Measurements from ENCODE around the gene CHD6.

DNA sequence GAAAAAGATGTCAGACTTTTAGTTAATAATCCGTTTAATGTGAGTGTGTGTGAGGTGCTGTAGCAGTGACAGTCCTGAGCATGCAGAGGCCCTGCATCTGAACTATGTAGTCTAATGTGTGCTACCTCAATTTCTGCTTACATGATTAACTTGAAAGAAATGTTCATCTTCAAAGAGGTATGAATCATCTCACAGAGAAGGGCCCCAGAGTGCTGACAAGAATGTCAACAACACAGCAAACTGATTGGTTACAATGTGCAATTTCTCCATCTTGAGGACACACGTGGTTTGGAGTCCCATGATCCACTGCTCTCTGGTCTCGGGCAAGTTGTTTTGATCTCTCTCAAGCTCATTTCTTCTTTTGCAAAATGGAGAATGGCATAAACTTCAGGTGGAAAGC, 189.9 kb downstream of the CHD6 start:
- TF ChIP-seq TBL1XR1 (IDR thresholded peaks at IDR 0.05; ENCODE audit: borderline replicate concordance, low read length, partially characterized antibody) (no peak), SRF (IDR thresholded peaks at IDR 0.05; ENCODE audit: low read depth, low read length) (no peak), MEIS2 (CRISPR knock-in tag; IDR thresholded peaks at IDR 0.05) (no peak), SAFB2 (CRISPR knock-in tag; IDR thresholded peaks at IDR 0.05; ENCODE audit: borderline replicate concordance, low read depth) (no peak), NFATC3 (CRISPR knock-in tag; IDR thresholded peaks at IDR 0.05) (no peak), ZFAT (CRISPR knock-in tag; conservative IDR thresholded peaks at IDR 0.05) (no peak), NAIF1 (CRISPR knock-in tag; IDR thresholded peaks at IDR 0.05; ENCODE audit: borderline replicate concordance) (no peak), ATF3 (CRISPR knock-in tag; IDR thresholded peaks at IDR 0.05) (no peak; the same call in 1 of the 2 replicates), GABPA (IDR thresholded peaks at IDR 0.05; ENCODE audit: low read depth, low read length) (no peak), GABPA (CRISPR knock-in tag; IDR thresholded peaks at IDR 0.05; ENCODE audit: low read depth) (no peak)
- TF ChIP-seq, protein P1, sequence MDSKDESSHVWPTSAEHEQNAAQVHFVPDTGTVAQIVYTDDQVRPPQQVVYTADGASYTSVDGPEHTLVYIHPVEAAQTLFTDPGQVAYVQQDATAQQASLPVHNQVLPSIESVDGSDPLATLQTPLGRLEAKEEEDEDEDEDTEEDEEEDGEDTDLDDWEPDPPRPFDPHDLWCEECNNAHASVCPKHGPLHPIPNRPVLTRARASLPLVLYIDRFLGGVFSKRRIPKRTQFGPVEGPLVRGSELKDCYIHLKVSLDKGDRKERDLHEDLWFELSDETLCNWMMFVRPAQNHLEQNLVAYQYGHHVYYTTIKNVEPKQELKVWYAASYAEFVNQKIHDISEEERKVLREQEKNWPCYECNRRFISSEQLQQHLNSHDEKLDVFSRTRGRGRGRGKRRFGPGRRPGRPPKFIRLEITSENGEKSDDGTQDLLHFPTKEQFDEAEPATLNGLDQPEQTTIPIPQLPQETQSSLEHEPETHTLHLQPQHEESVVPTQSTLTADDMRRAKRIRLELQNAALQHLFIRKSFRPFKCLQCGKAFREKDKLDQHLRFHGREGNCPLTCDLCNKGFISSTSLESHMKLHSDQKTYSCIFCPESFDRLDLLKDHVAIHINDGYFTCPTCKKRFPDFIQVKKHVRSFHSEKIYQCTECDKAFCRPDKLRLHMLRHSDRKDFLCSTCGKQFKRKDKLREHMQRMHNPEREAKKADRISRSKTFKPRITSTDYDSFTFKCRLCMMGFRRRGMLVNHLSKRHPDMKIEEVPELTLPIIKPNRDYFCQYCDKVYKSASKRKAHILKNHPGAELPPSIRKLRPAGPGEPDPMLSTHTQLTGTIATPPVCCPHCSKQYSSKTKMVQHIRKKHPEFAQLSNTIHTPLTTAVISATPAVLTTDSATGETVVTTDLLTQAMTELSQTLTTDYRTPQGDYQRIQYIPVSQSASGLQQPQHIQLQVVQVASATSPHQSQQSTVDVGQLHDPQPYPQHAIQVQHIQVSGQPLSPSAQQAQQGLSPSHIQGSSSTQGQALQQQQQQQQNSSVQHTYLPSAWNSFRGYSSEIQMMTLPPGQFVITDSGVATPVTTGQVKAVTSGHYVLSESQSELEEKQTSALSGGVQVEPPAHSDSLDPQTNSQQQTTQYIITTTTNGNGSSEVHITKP (CRISPR knock-in tag; IDR thresholded peaks at IDR 0.05; ENCODE audit: low read depth): 0 out of 2 replicates have a peak, but pooled peaks have one; percentile 26
- TF ChIP-seq, protein P2, sequence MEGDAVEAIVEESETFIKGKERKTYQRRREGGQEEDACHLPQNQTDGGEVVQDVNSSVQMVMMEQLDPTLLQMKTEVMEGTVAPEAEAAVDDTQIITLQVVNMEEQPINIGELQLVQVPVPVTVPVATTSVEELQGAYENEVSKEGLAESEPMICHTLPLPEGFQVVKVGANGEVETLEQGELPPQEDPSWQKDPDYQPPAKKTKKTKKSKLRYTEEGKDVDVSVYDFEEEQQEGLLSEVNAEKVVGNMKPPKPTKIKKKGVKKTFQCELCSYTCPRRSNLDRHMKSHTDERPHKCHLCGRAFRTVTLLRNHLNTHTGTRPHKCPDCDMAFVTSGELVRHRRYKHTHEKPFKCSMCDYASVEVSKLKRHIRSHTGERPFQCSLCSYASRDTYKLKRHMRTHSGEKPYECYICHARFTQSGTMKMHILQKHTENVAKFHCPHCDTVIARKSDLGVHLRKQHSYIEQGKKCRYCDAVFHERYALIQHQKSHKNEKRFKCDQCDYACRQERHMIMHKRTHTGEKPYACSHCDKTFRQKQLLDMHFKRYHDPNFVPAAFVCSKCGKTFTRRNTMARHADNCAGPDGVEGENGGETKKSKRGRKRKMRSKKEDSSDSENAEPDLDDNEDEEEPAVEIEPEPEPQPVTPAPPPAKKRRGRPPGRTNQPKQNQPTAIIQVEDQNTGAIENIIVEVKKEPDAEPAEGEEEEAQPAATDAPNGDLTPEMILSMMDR (CRISPR knock-in tag; IDR thresholded peaks at IDR 0.05): no peak
- TF ChIP-seq, protein P3, sequence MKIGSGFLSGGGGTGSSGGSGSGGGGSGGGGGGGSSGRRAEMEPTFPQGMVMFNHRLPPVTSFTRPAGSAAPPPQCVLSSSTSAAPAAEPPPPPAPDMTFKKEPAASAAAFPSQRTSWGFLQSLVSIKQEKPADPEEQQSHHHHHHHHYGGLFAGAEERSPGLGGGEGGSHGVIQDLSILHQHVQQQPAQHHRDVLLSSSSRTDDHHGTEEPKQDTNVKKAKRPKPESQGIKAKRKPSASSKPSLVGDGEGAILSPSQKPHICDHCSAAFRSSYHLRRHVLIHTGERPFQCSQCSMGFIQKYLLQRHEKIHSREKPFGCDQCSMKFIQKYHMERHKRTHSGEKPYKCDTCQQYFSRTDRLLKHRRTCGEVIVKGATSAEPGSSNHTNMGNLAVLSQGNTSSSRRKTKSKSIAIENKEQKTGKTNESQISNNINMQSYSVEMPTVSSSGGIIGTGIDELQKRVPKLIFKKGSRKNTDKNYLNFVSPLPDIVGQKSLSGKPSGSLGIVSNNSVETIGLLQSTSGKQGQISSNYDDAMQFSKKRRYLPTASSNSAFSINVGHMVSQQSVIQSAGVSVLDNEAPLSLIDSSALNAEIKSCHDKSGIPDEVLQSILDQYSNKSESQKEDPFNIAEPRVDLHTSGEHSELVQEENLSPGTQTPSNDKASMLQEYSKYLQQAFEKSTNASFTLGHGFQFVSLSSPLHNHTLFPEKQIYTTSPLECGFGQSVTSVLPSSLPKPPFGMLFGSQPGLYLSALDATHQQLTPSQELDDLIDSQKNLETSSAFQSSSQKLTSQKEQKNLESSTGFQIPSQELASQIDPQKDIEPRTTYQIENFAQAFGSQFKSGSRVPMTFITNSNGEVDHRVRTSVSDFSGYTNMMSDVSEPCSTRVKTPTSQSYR (CRISPR knock-in tag; IDR thresholded peaks at IDR 0.05; ENCODE audit: borderline replicate concordance): no peak
- TF ChIP-seq, protein P4, sequence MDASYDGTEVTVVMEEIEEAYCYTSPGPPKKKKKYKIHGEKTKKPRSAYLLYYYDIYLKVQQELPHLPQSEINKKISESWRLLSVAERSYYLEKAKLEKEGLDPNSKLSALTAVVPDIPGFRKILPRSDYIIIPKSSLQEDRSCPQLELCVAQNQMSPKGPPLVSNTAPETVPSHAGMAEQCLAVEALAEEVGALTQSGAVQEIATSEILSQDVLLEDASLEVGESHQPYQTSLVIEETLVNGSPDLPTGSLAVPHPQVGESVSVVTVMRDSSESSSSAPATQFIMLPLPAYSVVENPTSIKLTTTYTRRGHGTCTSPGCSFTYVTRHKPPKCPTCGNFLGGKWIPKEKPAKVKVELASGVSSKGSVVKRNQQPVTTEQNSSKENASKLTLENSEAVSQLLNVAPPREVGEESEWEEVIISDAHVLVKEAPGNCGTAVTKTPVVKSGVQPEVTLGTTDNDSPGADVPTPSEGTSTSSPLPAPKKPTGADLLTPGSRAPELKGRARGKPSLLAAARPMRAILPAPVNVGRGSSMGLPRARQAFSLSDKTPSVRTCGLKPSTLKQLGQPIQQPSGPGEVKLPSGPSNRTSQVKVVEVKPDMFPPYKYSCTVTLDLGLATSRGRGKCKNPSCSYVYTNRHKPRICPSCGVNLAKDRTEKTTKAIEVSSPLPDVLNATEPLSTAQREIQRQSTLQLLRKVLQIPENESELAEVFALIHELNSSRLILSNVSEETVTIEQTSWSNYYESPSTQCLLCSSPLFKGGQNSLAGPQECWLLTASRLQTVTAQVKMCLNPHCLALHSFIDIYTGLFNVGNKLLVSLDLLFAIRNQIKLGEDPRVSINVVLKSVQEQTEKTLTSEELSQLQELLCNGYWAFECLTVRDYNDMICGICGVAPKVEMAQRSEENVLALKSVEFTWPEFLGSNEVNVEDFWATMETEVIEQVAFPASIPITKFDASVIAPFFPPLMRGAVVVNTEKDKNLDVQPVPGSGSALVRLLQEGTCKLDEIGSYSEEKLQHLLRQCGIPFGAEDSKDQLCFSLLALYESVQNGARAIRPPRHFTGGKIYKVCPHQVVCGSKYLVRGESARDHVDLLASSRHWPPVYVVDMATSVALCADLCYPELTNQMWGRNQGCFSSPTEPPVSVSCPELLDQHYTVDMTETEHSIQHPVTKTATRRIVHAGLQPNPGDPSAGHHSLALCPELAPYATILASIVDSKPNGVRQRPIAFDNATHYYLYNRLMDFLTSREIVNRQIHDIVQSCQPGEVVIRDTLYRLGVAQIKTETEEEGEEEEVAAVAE (CRISPR knock-in tag; IDR thresholded peaks at IDR 0.05; ENCODE audit: borderline replicate concordance): peak; percentile 59; the same call in 1 of the 2 replicates

Measured in HepG2 (cell line).